NK-92 (cell line): ENCODE measurements around the gene DBT.
A peak's percentile ranks its signal among the peaks of the same experiment; 100 is the strongest.
"Not testable (repeated sequence)": the region's sequence is repeated elsewhere in the genome, so short reads cannot be mapped to it uniquely, and the experiment has no call there.

ENCODE experiments used
- DNase-seq: peaks from one replicate; lab custom pipeline; 2025; ENCODE audit not compliant: unreplicated experiment; lab: John Stamatoyannopoulos, UW

DBT gene

GRCh38 chr1:100249537-100250257, at the start of gene DBT:
Gene DBT, minus strand, starts transcription at chr1:100249834. Its CDS starts 14 bp downstream, at chr1:100249820.
- DNase-seq: peak; percentile 67

- DNase-seq: no peak
These were observed 48.9 kb upstream of the DBT start for GRCh38 chr1:100298512-100298911.

GRCh38 chr1:100296997-100297396, 47.4 kb upstream of the DBT start:
- DNase-seq: not testable (repeated sequence)

GRCh38 chr1:100296140-100296539, 46.5 kb upstream of the DBT start:
- DNase-seq: no peak

- DNase-seq: no peak
These were observed 43.1 kb upstream of the DBT start for GRCh38 chr1:100292711-100293110.

GRCh38 chr1:100290291-100290690, 40.7 kb upstream of the DBT start:
- no peak for DNase-seq

- no peak for DNase-seq
These were observed 37.5 kb upstream of the DBT start for GRCh38 chr1:100287162-100287561.

GRCh38 chr1:100284591-100284990, 35.0 kb upstream of the DBT start:
- no peak for DNase-seq

- DNase-seq: no peak
These were observed 30.5 kb upstream of the DBT start for GRCh38 chr1:100279954-100280682.

GRCh38 chr1:100279358-100279923, 29.8 kb upstream of the DBT start:
- DNase-seq: no peak

- no peak for DNase-seq
These were observed 28.2 kb upstream of the DBT start for GRCh38 chr1:100277866-100278265.

GRCh38 chr1:100268202-100268601, 18.6 kb upstream of the DBT start:
- no peak for DNase-seq

- no peak for DNase-seq
These were observed 17.6 kb upstream of the DBT start for GRCh38 chr1:100267284-100267683.

GRCh38 chr1:100266741-100267140, 17.1 kb upstream of the DBT start:
- DNase-seq: no peak

- peak; percentile 70 for DNase-seq
These were observed 16.5 kb upstream of the DBT start, which contains the start of gene RTCA for GRCh38 chr1:100265931-100266740. Gene RTCA, plus strand, starts transcription at chr1:100266216. Its CDS starts 160 bp downstream, at chr1:100266376.

- no peak for DNase-seq
These were observed 15.9 kb upstream of the DBT start for GRCh38 chr1:100265562-100265930.

GRCh38 chr1:100264081-100264480, 14.4 kb upstream of the DBT start:
- not testable (repeated sequence) for DNase-seq

GRCh38 chr1:100261686-100262085, 12.1 kb upstream of the DBT start:
- DNase-seq: no peak

GRCh38 chr1:100258427-100258826, 8.8 kb upstream of the DBT start:
- not testable (repeated sequence) for DNase-seq

- not testable (repeated sequence) for DNase-seq
These were observed 6.6 kb upstream of the DBT start for GRCh38 chr1:100256273-100256672.

- DNase-seq: no peak
These were observed 3.9 kb upstream of the DBT start for GRCh38 chr1:100253552-100253951.
